Germinal center (tissue), 1 donor: ENCODE measurements around the gene ETV2.
"Not testable (repeated sequence)": the region's sequence is repeated elsewhere in the genome, so short reads cannot be mapped to it uniquely, and the experiment has no call there.

Source experiments
- DNase-seq: peaks from one replicate; pipeline ENCODE4 v3.0.0; 2012; ENCODE audit warnings: mixed read lengths, low spot score

The ETV2 gene

DNA sequence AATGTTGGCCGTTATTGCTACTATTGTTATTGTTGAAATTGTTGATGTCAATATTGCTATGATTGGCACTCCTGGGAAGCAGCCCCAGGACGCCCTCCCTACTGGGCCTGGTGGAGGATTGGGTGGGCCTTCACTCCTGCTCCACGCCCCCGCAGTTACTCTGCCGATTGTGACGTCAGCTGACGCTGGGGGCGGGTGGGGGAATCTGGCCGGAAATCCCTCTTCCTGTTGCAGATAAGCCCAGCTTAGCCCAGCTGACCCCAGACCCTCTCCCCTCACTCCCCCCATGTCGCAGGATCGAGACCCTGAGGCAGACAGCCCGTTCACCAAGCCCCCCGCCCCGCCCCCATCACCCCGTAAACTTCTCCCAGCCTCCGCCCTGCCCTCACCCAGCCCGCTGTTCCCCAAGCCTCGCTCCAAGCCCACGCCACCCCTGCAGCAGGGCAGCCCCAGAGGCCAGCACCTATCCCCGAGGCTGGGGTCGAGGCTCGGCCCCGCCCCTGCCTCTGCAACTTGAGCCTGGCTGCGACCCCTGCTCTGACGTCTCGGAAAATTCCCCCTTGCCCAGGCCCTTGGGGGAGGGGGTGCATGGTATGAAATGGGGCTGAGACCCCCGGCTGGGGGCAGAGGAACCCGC is at the start of gene ETV2:
Gene ETV2, plus strand, starts transcription at position 231 of the 637 bp plus-strand sequence. CDS start 716 bp downstream, outside the sequence.
- peak; percentile 59 for DNase-seq

GRCh38 chr19:35592226-35592625 is 49.3 kb upstream of the ETV2 start:
- DNase-seq, result peak; percentile 65

DNA sequence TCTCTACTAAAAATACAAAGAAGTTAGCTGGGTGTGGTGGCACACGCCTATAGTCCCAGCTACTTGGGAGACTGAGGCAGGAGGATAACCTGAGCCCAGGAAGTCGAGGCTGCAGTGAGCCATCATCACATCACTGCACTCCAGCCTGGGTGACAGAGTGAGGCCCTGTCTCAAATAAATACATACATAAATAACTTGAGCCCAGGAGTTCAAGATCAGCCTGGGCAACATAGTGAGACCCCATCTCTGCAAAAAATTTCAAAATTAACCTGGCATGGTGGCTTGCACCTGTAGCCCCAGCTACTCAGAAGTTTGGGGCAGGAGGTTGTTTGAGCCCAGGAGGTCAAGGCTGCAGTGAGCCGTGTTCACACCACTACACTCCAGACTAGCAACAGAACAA is 46.5 kb upstream of the ETV2 start:
- DNase-seq, result not testable (repeated sequence)

- no peak for DNase-seq
Observed at GRCh38 chr19:35595928-35596327, 45.6 kb upstream of the ETV2 start.

DNA sequence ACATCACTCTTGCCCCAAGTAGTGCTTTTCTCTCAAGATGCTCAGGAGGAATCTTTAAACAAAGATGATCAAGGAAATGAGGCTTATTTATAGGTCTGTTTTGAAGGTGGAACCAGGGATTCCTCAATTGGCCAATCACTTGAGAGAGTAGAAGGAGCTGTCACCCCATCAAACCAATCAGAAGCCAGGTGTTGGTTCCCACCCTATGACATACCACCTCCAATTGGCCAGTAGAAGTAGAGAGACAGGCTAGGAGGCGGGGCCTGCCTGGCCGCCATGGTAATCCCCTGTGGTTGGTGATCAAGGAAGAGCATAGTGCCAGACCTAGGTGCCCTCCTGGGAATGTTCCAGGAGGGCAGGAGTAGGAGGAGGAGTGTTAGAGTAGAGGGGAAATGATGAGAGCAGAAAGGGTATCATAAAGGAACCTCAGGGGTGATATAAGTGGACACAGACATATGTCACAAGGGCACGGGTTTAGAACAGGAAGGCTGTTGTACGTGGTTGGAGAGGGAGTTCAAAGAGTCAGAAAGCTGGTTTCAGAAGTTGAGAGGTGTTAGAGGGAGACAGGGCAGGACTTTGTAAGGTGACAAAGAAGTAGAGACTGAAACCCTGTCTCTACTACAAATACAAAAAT is 45.1 kb upstream of the ETV2 start:
- peak; percentile 66 for DNase-seq

DNA sequence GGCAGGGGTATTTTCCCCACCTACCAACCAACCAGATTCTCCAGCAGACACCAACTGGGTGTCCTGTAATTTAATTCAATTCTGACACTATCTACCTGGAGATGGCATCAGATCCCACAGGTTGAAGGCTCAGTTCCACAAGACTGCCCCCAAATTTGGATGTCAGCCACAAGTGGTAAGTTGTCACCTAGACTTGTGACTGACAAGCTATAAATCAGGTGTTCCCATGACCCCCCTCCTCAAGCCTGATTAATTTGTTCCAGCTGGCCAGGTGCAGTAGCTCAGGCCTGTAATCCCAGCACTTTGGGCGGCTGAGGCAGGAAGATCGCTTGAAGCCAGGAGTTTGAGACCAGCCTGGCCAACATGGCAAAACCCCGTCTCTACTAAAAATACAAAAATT is 39.6 kb upstream of the ETV2 start:
- no peak for DNase-seq

DNA sequence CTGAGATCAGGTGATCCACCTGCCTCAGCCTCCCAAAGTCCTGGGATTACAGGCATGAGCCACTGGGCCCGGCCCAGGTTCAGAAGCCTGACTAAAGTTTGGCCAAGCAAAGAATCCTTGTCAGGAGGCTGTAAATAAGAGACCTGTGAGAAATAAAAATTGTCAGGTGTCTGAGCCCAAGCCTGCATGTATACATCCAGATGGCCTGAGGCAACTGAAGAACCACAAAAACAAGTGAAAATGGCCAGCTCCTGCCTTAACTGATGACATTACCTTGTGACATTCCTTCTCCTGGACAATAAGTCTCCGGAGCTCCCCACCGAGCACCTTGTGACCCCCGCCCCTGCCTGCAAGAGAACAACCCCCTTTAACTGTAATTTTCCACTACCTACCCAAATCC is 37.1 kb upstream of the ETV2 start:
- not testable (repeated sequence) for DNase-seq

- DNase-seq, result not testable (repeated sequence)
Observed at GRCh38 chr19:35607170-35607569, 34.4 kb upstream of the ETV2 start.

DNA sequence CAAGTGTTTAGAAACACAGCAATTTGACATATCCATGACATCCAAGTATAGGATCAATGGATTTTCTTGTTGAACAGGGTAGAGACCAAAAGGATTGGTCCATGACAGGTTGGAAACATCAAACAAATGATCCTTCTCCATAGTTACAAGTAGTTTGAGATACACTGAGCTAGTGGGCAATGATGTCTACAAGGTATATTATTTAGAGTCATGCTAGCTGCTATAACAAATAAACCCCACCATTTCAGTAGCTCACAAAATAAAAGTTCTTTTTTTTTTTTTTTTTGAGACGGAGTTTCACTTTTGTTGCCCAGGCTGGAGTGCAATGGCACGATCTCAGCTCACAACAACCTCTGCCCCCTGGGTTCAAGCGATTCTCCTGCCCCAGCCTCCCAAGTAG is 33.9 kb upstream of the ETV2 start:
- DNase-seq, result no peak

- peak; percentile 74 for DNase-seq
Observed at GRCh38 chr19:35608251-35608650, 33.3 kb upstream of the ETV2 start.

DNA sequence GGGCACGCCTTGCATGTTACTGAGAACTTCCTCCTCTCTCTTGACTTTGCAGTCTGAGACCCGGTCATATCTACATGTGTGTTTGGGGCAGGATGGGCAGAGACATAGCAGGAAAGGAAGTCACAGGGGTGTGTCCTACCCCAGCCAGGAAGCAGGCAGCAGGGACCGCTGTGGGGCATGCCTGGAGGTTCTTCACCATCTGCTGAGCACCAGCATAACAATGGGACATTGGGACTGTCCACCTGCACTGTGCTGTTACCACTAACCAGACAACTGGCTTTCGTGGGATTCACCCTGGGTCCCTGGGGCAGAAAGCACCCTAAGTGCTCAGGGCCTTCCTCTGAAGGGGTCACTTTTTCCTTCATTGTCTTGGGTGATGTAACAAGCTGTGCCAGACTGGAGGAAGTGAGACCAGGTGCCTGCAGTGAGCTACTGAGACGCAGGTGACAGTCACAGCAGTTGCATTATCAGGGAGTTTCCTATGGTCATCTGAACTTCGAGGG is 31.6 kb upstream of the ETV2 start:
- peak; percentile 68 for DNase-seq

DNA sequence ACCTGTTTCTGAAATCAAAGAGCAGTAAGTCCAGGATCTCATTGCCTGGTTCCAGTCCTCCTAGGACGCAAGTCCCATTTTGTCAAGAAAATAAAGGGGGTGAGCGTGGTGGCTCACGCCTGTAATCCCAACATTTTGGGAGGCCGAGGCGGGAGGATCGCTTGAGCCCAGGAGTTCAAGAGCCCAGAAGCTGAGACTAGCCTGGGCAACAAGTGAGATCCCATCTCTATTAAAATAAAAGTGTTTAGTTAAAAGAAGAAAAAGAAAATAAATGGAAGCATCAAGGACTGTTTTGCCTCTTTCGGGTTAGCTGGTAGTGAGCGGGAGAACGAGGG is 29.4 kb upstream of the ETV2 start:
- no peak for DNase-seq

DNA sequence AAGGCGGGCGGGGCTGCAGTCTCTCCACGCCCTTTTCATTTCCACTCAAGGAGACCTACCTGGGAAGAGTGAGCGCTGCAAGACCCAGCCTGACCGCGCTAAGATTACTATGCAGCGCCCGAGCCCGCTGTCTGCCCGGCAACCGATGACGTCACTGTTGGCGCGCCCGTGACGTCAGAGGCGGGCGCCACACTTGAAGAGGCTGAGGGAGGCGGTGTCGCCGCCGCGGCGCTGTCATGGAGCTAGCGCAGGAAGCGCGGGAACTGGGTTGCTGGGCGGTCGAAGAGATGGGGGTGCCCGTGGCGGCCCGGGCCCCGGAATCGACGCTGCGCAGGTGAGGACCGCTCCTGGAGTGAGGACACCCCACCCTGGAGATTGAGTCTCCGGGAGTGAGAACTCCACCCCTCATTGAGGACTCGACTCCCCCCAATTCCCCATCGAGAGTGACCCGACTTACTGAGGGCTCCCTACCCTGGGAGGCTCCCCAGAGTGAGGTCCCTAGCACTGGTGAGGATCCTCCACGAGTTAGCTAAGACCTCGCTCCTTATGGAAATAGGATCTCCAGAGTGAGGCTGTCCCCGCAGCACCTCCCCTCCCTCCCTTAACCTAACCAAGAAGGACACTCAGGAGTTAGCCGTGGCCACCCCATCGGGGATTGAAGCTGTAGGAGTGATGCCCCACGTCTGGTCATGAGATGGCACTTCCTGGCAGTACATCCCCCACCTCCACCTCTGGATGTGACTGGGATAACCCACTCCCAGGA is 28.8 kb upstream of the ETV2 start, which contains the start of gene HAUS5:
Gene HAUS5, plus strand, starts transcription at position 177 of the 763 bp plus-strand sequence. Its CDS starts 60 bp downstream, at position 237.
- peak; percentile 94 for DNase-seq

GRCh38 chr19:35613574-35613973 is 28.0 kb upstream of the ETV2 start:
- no peak for DNase-seq

GRCh38 chr19:35615036-35615435 is 26.5 kb upstream of the ETV2 start:
- no peak for DNase-seq

GRCh38 chr19:35618857-35619256 is 22.7 kb upstream of the ETV2 start:
- no peak for DNase-seq

GRCh38 chr19:35619290-35619923 is 22.1 kb upstream of the ETV2 start:
- no peak for DNase-seq

GRCh38 chr19:35620001-35620400 is 21.5 kb upstream of the ETV2 start:
- DNase-seq, result no peak

DNA sequence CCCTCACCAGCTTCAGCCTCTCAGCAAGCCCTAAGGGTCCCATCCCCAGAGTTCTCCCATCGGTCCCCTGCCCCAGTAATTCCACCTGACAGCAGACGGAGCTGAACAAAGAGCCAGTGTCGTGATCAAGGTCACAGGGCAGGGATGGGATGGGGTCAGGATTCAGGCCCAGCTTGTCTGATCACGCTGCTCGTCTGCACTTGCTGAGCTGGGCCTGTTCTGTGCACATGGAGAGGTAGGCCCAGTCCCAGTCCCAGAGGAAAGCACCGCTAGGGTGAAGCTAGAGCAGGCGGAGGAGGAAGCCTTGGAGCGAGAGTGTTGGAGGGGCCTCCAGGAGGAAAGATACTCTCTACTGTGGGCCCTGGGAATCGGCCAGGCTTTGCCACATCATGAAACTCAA is 19.8 kb upstream of the ETV2 start:
- DNase-seq, result no peak

- no peak for DNase-seq
Observed at GRCh38 chr19:35622750-35623149, 18.8 kb upstream of the ETV2 start.

- no peak for DNase-seq
Observed at GRCh38 chr19:35623327-35624010, 18.1 kb upstream of the ETV2 start.

DNA sequence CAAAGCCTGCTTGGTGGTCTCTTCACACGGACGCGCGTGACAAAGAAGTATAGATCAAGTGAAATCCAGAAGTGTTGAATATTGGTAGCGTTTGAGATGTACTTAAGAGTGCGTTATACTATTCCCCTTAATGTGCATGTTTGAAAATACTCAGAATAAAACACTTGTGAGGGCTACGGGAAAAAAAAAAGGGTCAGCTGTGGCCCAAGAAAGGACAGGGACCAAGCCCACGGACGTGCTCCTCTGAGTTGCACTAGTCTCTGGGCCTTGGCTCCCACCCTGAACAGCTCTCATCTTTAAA is 13.3 kb upstream of the ETV2 start:
- no peak for DNase-seq
